ENCODE results near the gene SLC7A6OS.

The SLC7A6OS gene

DNA sequence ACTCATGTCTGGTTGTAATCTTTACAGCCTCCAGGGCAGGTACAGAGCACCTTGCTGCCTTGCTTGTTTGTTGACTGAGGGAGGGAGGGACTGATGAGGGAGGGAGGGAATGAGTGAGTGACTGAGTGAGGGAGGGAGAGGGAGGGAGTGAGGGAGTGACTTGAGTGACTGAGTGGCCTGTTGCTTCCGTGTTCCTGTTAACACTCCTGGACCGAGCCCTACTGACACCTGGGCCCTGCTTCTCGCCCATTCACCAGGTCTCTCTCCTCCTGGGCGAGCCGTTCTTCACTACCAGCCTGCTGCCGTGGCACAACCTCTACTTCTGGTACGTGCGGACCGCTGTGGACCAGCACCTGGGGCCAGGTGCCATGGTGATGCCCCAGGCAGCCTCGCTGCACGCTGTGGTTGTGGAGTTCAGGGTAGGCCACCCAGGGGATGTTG lies 41.3 kb upstream of the SLC7A6OS start:
- no peak for DNase-seq (ENCODE audit: extremely low read depth, insufficient read length)
- Histone ChIP-seq H3K27me3 (replicated peaks; ENCODE audit: control insufficient read depth, insufficient read depth, low read length) (no peaks in the 10 kb centered on the region), H3K36me3 (ENCODE audit: control insufficient read depth, insufficient read depth, low read length) (peaks cover 39% of the 10 kb centered on the region), H3K4me3 (replicated peaks; ENCODE audit: low read depth, low read length) (no peak overlapping the region)
- no peak for TF ChIP-seq CTCF (IDR thresholded peaks at IDR 0.05; ENCODE audit: insufficient read depth, low read length, poor library complexity, severe bottlenecking)

DNA sequence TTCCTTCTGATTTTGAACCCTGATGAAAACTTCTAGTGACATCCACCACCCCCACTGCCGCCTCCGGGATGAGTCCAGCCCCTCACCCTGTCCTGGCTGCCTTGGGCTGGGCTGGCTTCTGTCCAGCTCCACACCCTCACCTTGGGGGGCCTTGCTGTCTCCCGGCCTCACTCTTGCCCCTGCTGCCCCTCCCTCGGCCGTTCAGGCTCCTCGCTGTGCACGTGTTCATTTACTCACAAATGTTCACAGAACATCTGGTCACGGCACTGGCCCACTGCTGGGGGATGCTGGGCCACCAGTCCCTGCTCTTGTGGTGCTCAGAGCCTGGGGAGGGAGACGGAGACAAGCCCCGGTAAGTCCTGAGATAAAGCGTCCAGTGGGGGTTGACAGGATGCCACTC lies 40.7 kb upstream of the SLC7A6OS start:
- TF ChIP-seq CTCF (IDR thresholded peaks at IDR 0.05; ENCODE audit: insufficient read depth, low read length, poor library complexity, severe bottlenecking): no peak
- Histone ChIP-seq H3K36me3 (ENCODE audit: control insufficient read depth, insufficient read depth, low read length) (peaks cover 40% of the 10 kb centered on the region), H3K4me3 (replicated peaks; ENCODE audit: low read depth, low read length) (no peak overlapping the region), H3K27me3 (replicated peaks; ENCODE audit: control insufficient read depth, insufficient read depth, low read length) (no peaks in the 10 kb centered on the region)
- DNase-seq (ENCODE audit: extremely low read depth, insufficient read length): no peak

DNA sequence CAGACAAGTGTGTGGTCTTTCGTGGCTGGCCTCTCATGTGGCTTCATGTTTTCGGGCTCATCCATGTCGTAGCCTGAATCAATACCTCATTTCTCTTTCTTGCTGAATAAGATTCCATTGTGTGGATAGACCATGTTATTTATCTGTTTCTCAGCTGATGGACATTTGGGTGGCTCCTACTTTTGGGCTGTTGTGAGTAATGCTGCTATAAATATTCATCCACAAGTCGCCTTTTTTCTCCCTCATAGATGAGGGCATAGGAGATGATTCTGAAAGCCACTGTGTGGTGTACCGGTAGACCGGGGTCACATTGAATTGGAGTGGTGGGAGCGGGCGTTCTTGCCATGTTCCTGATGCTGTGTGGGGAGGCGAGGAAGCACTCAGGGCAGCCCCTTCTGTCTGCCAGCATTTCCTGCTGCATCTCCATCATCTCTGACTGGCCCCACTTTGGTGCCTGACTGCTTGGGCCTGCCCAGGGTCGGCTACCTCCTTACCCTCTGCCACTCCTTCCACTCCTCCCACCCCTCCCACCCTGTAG lies 40.1 kb upstream of the SLC7A6OS start:
- peaks cover 40% of the 10 kb centered on the region for H3K36me3 ChIP-seq (ENCODE audit: control insufficient read depth, insufficient read depth, low read length)
- no peak overlapping the region for H3K4me3 ChIP-seq (replicated peaks; ENCODE audit: low read depth, low read length)
- no peak for DNase-seq (ENCODE audit: extremely low read depth, insufficient read length)
- H3K27me3 ChIP-seq (replicated peaks; ENCODE audit: control insufficient read depth, insufficient read depth, low read length): no peaks in the 10 kb centered on the region
- no peak for TF ChIP-seq CTCF (IDR thresholded peaks at IDR 0.05; ENCODE audit: insufficient read depth, low read length, poor library complexity, severe bottlenecking)

GRCh38 chr16:68349838-68350410 lies 39.2 kb upstream of the SLC7A6OS start:
- H3K36me3 ChIP-seq (ENCODE audit: control insufficient read depth, insufficient read depth, low read length): peaks cover 42% of the 10 kb centered on the region
- TF ChIP-seq CTCF (IDR thresholded peaks at IDR 0.05; ENCODE audit: insufficient read depth, low read length, poor library complexity, severe bottlenecking): no peak
- H3K4me3 ChIP-seq (replicated peaks; ENCODE audit: low read depth, low read length): no peak overlapping the region
- H3K27me3 ChIP-seq (replicated peaks; ENCODE audit: control insufficient read depth, insufficient read depth, low read length): no peaks in the 10 kb centered on the region
- DNase-seq (ENCODE audit: extremely low read depth, insufficient read length): no peak

DNA sequence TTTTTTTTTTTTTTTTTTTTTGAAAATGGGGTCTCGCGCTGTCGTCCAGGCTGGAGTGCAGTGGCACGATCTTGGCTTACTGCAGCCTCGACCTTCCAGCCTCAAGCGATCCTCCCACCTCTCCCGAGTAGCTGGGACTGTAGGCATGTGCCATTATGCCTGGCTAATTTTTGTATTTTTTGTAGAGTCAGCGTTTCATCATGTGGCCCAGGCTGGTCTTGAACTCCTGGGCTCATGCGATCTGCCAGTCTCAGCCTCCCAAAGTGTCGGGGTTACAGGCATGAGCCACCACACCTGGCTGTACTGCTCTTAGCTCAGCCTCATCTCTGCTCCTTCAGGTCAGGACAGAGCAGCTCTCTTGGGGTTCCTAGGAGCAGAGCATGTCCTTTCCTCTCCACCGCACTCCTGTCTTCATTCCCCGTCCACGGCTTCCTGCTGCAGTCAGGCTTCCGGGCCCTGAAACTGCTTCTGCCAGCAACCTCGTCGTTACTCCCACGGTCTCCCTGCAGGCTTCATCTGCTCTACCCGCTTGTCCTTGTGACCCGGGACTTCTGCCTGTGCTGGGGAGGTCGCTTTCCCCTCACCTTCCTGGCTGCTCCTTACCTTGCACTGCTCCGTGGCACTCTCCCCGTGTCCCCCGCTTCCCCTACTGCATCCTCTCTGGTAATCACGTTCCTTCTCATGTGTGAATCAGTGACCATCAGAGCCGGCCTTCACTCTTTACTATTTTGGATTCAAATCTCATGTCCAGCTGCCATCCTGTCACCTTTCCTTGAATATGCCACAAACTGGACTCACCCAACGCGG lies 38.1 kb upstream of the SLC7A6OS start:
- DNase-seq (ENCODE audit: extremely low read depth, insufficient read length): no peak
- no peaks in the 10 kb centered on the region for H3K27me3 ChIP-seq (replicated peaks; ENCODE audit: control insufficient read depth, insufficient read depth, low read length)
- TF ChIP-seq CTCF (IDR thresholded peaks at IDR 0.05; ENCODE audit: insufficient read depth, low read length, poor library complexity, severe bottlenecking): no peak
- no peak overlapping the region for H3K4me3 ChIP-seq (replicated peaks; ENCODE audit: low read depth, low read length)
- H3K36me3 ChIP-seq (ENCODE audit: control insufficient read depth, insufficient read depth, low read length): peaks cover 38% of the 10 kb centered on the region
